BE2C (cell line): ENCODE measurements around the gene CDH4.

Source experiments
- DNase-seq: peaks from one replicate; pipeline ENCODE4 v3.0.0-alpha.2; 2020
- H3K27me3 ChIP-seq: fragments of 250-450 bp; sonication (Bioruptor Pico); 2 replicates; pipeline ENCODE4 v1.5.1; 2020; ENCODE audit warnings: mild to moderate bottlenecking
- H3K36me3 ChIP-seq: fragments of 250-450 bp; sonication (Bioruptor Pico); 2 replicates; pipeline ENCODE4 v1.5.1; 2020; ENCODE audit warnings: mild to moderate bottlenecking
- H3K4me1 ChIP-seq: fragments of 250-450 bp; sonication (Bioruptor Pico); 2 replicates; pipeline ENCODE4 v1.5.1; 2020
- H3K4me3 ChIP-seq: 2 replicates; pipeline ENCODE4 v1.5.1; 2011; ENCODE audit warnings: low read depth, low read length
- H3K9me3 ChIP-seq: fragments of 250-450 bp; sonication (Bioruptor Pico); 2 replicates; pipeline ENCODE4 v1.5.1; 2020
- CTCF ChIP-seq: IDR thresholded peaks from 2 replicates; pipeline ENCODE4 v1.5.1; 2012; ENCODE audit warnings: mild to moderate bottlenecking, low read depth, low read length

The CDH4 gene

GRCh38 chr20:61295249-61295648 is 43.2 kb downstream of the CDH4 start:
- H3K36me3 ChIP-seq = no peaks in the 10 kb centered on the region
- TF ChIP-seq CTCF = no peak
- DNase-seq = no peak
- no peaks in the 10 kb centered on the region for H3K4me1 ChIP-seq
- no peak overlapping the region for H3K4me3 ChIP-seq
- no peaks in the 10 kb centered on the region for H3K27me3 ChIP-seq
- no peaks in the 10 kb centered on the region for H3K9me3 ChIP-seq

- no peaks in the 10 kb centered on the region for H3K36me3 ChIP-seq
- no peaks in the 10 kb centered on the region for H3K27me3 ChIP-seq
- H3K4me3 ChIP-seq = no peak overlapping the region
- no peaks in the 10 kb centered on the region for H3K4me1 ChIP-seq
- TF ChIP-seq CTCF = no peak
- no peaks in the 10 kb centered on the region for H3K9me3 ChIP-seq
- no peak for DNase-seq
Measured at GRCh38 chr20:61295682-61296628, 43.9 kb downstream of the CDH4 start.

GRCh38 chr20:61296629-61297019 is 44.6 kb downstream of the CDH4 start:
- Histone ChIP-seq H3K4me1 (no peaks in the 10 kb centered on the region), H3K36me3 (no peaks in the 10 kb centered on the region), H3K27me3 (no peaks in the 10 kb centered on the region)

GRCh38 chr20:61297491-61297890 is 45.4 kb downstream of the CDH4 start:
- Histone ChIP-seq H3K4me3 (no peak overlapping the region), H3K9me3 (no peaks in the 10 kb centered on the region), H3K27me3 (no peaks in the 10 kb centered on the region), H3K36me3 (no peaks in the 10 kb centered on the region), H3K4me1 (no peaks in the 10 kb centered on the region)
- TF ChIP-seq CTCF = no peak
- no peak for DNase-seq

More at GRCh38 chr20:61296629-61297019, 44.6 kb downstream of the CDH4 start:
- Histone ChIP-seq H3K4me3 (no peak overlapping the region), H3K9me3 (no peaks in the 10 kb centered on the region)
- no peak for DNase-seq
- no peak for TF ChIP-seq CTCF

GRCh38 chr20:61297986-61298385 is 45.9 kb downstream of the CDH4 start:
- TF ChIP-seq CTCF = no peak
- H3K9me3 ChIP-seq = no peaks in the 10 kb centered on the region
- H3K4me3 ChIP-seq = no peak overlapping the region
- DNase-seq = no peak
- no peaks in the 10 kb centered on the region for H3K36me3 ChIP-seq
- no peaks in the 10 kb centered on the region for H3K27me3 ChIP-seq
- no peaks in the 10 kb centered on the region for H3K4me1 ChIP-seq

GRCh38 chr20:61298661-61299060 is 46.6 kb downstream of the CDH4 start:
- H3K36me3 ChIP-seq = no peaks in the 10 kb centered on the region
- H3K27me3 ChIP-seq = no peaks in the 10 kb centered on the region
- no peaks in the 10 kb centered on the region for H3K4me1 ChIP-seq
- DNase-seq = no peak
- no peak overlapping the region for H3K4me3 ChIP-seq
- no peak for TF ChIP-seq CTCF
- no peaks in the 10 kb centered on the region for H3K9me3 ChIP-seq
